GM21576 (cell line): ENCODE measurements around the gene DYSF.

Source experiments
- ATAC-seq: cut with Tn5 transposase; IDR thresholded peaks from one replicate; pipeline ENCODE4 v1.9.1; 2021; ENCODE audit warnings: mild to moderate bottlenecking, moderate library complexity; ENCODE audit not compliant: unreplicated experiment

DYSF gene

GRCh38 chr2:71564790-71565189 is 111.4 kb downstream of the DYSF start:
- ATAC-seq, result no peak

- no peak for ATAC-seq
These were observed 113.0 kb downstream of the DYSF start for GRCh38 chr2:71566372-71566771.

GRCh38 chr2:71567625-71568024 is 114.3 kb downstream of the DYSF start:
- no peak for ATAC-seq

- no peak for ATAC-seq
These were observed 114.7 kb downstream of the DYSF start for GRCh38 chr2:71568103-71568502.

GRCh38 chr2:71570511-71570910 is 117.2 kb downstream of the DYSF start:
- no peak for ATAC-seq

GRCh38 chr2:71570951-71571460 is 117.6 kb downstream of the DYSF start:
- ATAC-seq, result no peak

GRCh38 chr2:71571945-71572344 is 118.6 kb downstream of the DYSF start:
- ATAC-seq, result no peak

GRCh38 chr2:71575966-71576365 is 122.6 kb downstream of the DYSF start:
- no peak for ATAC-seq

- no peak for ATAC-seq
These were observed 123.2 kb downstream of the DYSF start for GRCh38 chr2:71576541-71576940.

- ATAC-seq, result no peak
These were observed 123.8 kb downstream of the DYSF start for GRCh38 chr2:71577209-71577608.

- ATAC-seq, result no peak
These were observed 125.5 kb downstream of the DYSF start for GRCh38 chr2:71578767-71579342.

GRCh38 chr2:71581026-71581425 is 127.7 kb downstream of the DYSF start:
- no peak for ATAC-seq

- no peak for ATAC-seq
These were observed 130.5 kb downstream of the DYSF start for GRCh38 chr2:71583876-71584275.

- no peak for ATAC-seq
These were observed 133.1 kb downstream of the DYSF start for GRCh38 chr2:71586471-71586870.

GRCh38 chr2:71587509-71588073 is 134.2 kb downstream of the DYSF start:
- no peak for ATAC-seq

- ATAC-seq, result no peak
These were observed 135.3 kb downstream of the DYSF start for GRCh38 chr2:71588497-71589170.

GRCh38 chr2:71589763-71590162 is 136.4 kb downstream of the DYSF start:
- no peak for ATAC-seq

GRCh38 chr2:71591044-71591443 is 137.7 kb downstream of the DYSF start:
- ATAC-seq, result no peak

- no peak for ATAC-seq
These were observed 138.9 kb downstream of the DYSF start for GRCh38 chr2:71592181-71592711.

GRCh38 chr2:71595569-71595968 is 142.2 kb downstream of the DYSF start:
- no peak for ATAC-seq

GRCh38 chr2:71596011-71596410 is 142.7 kb downstream of the DYSF start:
- no peak for ATAC-seq

- ATAC-seq, result no peak
These were observed 144.4 kb downstream of the DYSF start for GRCh38 chr2:71597756-71598155.
